HG03025 (cell line): ENCODE results near the gene PPP1R8.
"Not testable (repeated sequence)": the region's sequence is repeated elsewhere in the genome, so short reads cannot be mapped to it uniquely, and the experiment has no call there.

Source experiments
- ATAC-seq: cut with Tn5 transposase; IDR thresholded peaks from one replicate; pipeline ENCODE4 v1.9.1; 2021; ENCODE audit warnings: mild to moderate bottlenecking, moderate library complexity; ENCODE audit not compliant: unreplicated experiment, low FRiP score

PPP1R8 gene

DNA sequence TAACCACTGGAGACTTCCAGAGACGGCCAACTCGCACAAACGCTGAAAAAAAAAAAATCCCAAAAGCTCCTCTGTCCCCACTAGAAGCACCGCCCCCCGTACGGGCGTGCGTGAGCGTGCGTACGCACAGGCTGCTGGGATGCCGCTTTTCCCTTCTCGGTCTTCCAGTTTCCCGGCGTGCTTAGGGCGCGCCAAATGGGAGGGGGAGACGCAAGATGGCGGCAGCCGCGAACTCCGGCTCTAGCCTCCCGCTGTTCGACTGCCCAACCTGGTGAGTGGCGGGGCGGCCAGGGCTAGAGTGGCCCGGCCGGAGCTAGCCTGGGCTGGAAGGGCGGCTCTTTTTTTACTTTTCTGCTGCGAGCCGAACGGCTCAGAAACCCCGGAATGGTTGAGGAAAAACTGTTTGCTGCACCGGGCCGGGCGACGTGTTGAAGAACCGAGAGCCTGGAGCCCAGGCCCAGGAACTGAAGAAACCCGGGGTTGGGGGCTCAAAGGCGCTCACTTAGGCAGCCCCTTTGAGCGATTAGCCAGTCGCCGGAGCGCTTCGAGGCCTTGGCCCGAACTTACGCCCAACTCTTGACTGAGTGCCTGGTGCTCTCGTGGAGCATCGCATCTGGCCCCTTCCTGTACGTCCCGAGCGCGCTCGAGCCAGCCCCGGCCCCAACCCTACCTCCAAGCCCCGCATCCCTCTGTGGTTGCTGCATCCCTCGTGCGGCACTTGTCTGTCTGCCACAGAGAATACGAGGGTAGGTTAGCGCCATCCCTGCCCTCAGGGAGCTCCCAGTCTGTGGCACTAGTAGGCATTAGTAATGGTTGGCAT lies at the start of gene PPP1R8:
Gene PPP1R8, plus strand, starts transcription at position 162 of the 820 bp plus-strand sequence. Its CDS starts 54 bp downstream, at position 216.
- peak; percentile 82 for ATAC-seq

DNA sequence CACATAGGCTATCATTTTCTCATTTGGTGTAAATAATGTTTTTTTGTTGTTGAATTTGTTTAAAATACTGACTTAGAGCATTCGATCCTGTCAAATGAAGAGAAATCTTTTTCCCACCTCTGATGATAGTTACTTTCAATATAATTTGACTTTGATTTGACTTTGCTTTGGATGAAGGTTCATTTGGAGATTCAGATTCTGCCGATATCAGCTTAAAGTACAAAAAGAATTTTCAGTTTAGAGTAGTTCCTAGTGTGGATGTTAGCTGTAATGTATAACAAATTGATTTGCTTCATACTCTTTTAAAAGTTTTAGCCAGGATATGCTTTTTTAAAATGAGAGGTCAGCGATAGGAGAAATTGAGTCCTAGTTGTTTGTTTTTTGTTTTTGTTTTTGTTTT lies 47.6 kb upstream of the PPP1R8 start:
- ATAC-seq: no peak

DNA sequence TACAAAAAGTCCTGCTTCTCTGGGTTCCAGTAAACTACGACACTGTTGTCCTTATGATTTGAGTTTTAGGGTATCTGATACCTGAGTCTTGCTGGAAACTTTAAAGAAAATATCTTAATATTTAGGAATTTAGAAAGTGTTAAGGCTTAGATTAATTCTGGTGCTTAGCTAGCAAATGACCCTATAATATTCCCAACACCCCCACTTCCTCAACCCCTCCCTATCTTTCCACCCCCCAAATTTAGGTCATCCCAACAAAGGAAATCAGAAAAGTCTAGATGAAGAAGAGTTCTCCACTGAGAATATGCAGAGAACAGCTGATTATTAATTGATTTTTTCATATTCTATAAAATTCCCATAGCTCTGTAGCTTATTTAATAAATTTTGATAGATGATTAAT lies 45.9 kb upstream of the PPP1R8 start:
- ATAC-seq: no peak

DNA sequence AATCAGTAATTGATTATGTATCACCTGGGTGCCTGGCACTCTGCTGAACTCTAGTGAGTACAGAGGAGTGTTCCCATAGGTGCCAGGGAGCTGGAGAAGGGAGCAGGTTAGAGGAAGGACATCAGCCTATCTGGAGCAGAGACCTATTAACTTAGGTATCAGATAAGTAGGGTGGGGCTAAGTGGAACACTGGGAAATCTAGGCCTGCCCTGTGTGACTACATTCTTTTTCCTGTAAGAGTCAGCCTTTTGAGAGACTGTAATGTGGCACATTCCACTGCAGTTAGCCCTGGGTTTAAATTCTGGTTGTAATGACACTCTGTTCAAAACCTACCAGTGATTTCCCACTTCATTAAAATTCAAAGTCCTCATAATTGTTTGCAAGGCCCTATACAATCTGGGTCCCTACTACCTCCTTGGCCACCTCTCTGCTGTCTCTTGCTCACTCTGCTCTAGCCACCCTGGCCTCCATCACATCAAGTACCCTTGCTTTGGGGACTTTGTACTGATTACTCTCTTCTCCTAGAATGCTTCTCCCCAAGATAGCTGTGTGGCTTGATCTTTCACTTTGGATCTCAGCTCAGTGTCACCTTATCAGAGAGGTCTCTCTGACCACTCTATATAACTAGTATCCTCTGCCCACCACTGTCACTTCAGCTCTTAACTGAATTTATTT lies 44.7 kb upstream of the PPP1R8 start:
- no peak for ATAC-seq

DNA sequence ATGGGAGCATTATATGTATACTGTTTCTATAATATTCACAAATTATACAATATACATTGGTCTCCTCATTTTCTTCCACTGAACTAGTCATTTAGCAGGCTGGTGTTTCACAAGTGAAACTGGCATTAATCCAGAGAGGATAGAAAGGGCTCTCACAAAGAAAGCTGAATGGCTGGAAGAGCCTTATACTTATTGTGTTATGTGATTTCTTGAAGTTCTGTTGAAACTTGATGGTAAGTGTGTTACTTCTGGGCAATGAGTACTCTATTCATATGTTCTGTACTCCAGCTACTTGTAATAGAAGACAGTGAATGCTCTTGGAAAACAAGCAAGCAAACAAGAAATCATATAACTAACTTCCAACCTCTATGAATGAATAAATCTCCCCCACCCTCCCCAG lies 42.7 kb upstream of the PPP1R8 start:
- no peak for ATAC-seq

DNA sequence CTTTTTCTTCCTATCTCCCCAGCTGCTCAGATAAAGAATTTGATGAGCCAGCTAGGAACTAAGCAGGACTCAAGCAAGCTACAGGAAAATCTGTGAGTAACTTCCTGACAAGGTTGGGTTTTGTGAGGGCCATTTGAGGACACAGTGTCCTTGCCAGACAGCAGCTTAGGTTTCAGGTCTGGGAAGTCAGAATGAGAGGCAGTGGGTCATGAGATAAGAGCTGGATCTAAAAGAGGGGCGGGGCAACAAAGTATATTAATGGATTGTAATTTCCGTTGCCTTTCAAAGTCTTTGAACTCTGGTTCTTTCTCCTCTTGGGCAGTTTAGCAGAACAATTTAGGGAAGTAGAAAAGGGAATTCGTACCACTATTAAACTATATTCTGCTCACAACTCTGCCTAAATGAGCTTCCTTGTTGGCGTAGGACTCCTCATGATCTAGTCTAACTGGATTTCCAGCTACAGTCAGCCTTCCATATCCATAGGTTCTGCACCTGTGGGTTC lies 41.0 kb upstream of the PPP1R8 start:
- no peak for ATAC-seq

DNA sequence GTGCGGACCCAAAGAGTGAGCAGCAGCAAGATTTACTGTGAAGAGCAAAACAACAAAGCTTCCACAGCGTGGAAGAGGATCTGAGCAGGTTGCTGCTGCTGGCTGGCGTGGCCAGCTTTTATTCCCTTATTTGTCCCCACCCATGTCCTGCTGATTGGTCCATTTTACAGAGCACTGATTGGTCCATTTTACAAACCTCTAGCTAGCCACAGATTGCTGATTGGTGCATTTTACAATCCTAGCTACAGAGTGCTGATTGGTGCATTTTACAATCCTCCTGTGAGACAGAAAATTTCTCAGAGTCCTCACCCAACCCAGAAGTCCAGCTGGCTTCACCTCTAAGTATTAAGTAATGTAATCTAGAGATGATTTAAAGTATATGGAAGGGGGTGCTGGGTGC lies 40.3 kb upstream of the PPP1R8 start:
- not testable (repeated sequence) for ATAC-seq

DNA sequence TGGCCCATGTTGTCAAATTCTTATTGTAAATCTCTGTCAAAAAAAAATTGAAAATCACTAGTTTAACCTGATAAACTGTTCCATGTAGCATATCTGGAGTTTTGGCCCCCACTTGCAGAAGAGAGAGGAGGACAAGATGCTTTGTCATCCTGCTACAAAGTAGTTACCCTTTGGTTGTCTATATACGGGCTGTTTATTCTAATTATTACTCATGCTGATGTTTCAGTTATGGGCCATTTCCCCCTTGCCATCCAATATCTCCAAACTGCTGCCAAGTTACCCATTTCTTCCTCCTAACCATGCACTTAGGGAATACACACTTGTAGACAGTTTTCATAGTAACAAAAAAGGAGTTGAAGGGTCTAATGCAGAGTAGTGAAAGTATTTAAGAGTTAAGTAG lies 35.0 kb upstream of the PPP1R8 start:
- no peak for ATAC-seq

DNA sequence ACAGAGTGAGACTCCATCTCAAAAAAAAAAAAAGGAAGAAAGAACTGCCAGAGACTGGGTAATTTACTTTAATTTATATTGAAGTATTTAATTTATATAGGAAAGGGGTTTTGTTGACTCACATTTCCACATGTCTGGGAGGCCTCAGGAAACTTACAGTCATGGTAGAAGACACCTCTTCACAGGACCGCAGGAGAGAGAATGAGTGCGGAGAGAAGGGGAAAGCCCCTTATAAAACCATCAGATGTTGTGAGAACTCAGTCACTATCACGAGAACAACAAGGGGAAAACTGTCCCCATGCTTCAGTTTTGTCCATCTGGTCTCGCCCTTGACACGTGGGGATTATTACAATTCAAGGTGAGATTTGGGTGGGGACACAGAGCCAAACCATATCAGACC lies 25.8 kb upstream of the PPP1R8 start:
- no peak for ATAC-seq

DNA sequence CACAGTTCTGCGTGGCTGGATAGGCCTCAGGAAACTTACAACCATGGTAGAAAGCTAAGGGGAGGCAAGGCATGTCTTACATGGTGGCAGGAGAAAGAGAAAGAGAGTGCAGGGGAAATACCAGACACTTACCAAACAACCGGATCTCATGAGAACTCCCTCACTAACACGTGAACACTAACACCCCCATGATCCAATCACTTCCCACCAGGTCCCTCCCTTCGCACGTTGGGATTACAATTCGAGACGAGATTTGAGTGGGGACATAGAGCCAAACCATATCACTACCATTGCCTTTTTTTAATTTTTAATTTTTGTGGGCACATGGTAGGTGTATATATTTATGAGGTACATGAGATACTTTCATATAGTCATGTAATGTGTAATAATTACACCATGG lies 23.8 kb upstream of the PPP1R8 start:
- ATAC-seq: no peak

DNA sequence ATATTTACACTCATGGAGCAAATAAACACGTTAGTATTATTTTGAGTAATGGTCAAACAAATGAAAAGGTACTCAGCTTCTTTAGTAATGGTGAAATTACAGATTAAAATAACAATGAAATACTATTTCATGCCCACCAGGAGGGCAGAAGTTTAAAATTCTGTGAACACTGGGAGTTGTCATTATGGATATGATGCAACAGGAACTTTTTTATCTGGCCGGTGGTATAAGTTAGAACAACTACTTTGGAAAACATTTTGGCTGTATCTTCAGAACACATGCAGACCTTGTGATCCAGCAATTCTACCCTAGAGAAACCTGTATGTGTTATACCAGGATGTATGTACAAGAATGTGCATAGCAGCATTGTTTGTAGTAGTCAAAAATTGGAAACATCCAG lies 23.2 kb upstream of the PPP1R8 start:
- no peak for ATAC-seq

DNA sequence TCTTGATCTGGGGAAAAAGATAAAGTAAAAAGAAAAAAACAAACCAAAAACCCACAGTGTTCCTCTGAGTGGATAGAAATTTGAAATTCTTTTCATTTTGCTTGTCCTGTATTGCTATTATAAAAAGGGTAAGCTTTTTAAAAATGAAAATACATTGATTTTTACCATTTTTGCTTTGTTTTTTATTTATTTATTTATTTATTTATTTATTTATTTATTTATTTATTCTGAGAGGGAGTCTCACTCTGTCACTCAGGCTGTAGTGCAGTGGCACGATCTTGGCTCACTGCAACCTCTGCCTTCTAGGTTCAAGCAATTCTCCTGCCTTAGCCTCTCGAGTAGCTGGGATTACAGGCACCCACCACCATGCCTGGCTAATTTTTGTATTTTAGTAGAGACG lies 22.5 kb upstream of the PPP1R8 start:
- not testable (repeated sequence) for ATAC-seq

DNA sequence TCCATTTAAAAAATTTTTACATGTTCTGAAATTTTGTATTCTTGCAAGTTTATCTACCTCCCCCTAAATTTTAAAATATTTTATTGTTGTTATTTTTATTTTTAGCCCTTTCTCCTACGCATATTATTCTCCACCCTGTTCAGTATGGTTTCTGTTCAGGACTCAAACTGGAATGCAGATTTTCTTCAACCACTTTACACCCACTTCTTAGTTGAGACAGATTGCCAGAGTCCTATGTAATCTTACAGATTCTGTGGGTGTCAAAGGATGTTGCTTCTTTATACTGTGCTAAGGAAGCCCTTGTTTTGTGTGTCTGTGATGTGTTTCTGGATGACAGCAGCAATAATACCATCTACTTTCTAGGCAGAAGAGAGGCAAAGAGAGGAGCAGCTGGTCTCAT lies 20.7 kb upstream of the PPP1R8 start:
- no peak for ATAC-seq

DNA sequence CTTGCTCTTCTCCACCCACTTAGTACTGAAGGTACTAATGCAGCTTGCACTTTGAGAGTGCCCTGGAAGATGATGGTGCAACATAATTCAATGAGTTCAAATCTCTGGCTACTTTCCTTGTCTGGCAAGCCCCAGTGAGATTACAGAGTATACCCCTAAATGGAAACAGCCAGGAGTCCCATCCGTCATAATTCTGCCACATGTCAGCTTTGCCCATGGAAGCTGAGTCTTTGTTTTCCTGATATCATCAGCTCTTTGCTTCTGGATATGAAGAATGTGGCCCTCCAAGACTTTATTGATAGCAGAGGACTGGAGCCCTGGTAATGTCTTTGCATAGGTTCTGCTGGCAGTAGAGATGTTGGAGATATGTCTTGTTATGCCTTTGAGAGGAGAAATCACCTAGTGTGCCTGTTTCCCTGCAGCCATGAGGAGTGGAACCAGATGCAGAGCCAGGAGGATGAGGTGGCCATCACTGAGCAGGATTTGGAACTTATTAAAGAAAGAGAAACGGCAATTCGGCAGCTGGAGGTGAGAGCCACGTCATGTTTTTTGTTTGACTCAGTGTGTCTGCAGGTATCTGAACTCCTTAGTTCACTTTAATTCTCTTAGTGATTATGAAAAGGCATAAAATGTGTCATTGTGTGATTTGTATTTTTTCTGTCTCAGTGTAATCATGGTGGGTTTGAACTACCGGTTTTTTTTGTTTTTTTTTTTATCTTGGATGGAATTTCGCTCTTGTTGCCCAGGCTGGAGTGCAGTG lies 18.7 kb upstream of the PPP1R8 start:
- ATAC-seq: no peak

DNA sequence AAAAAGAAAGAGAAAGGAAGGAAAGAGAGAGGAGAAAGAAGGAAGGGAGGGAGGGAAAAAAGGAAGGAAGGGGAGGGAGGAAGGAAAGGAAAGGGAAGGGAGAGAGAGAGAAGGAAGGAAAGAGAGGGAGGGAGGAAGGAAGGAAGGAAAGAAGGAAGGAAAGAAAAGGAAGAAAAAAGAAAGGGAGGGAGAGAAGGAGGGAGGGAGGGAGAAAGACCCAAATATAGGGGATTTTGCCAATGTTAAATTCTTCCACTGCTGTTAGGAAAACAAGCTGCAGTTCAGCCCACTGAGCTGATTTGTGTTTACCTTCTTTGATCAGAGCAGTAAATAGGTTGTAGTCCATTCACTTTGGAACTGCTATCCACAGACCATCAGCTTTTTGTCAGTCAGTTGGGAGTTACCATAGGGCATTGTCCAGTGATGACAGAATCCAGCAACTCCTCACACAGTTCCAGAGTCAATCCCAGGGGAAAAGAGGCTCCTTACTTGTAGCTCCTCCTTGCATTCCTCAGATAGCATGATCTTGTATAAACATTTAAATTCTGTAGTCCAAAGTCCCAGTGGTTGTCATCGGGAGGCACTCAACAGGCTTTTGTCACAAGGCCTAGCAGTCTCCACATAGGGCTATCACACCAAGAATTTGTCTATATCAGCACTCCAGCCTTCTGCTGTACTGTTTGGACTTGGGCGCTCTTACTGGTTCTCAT lies 13.5 kb upstream of the PPP1R8 start:
- ATAC-seq: no peak

DNA sequence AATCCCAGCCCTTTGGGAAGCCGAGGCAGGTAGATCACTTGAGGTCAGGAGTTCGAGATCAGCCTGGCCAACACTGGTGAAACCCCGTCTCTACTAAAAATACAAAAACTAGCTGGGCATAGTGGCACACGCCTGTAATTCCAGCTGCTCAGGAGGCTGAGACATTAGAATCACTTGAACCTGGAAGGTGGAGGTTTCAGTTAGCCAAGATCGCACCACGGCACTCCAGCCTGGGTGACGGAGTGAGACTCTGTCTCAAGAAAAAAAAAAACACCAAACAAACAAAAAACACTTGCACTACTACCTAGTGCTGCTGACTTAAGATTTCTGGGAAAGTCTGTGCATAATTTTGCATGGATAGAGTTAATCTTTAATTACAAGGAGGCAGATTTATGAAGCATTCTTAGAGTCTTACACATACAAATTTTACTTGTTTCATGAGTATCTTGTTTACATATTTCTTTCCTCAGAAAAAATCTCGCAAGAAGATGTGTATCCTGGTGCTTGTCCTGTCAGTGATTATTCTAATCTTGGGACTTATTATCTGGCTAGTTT lies 8.7 kb upstream of the PPP1R8 start:
- ATAC-seq: no peak

DNA sequence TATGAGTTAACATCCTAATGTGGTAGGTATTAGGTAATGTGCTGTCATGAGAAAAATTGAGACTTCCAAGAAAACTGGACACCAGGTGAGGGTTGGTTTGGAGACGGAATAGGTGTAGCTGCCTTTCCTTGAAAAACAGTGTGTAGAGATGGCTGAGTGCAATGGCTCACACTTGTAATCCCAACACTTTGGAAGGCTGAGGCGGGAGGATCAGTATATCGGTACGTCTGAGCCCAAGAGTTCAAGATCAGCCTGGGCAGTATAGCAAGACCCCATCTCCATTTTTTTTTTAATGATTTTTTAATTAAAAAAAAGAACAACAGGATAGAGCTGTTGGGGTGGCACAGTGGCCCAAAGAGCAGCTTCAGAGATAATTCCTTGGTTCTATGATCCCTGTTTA lies 6.8 kb upstream of the PPP1R8 start:
- no peak for ATAC-seq

DNA sequence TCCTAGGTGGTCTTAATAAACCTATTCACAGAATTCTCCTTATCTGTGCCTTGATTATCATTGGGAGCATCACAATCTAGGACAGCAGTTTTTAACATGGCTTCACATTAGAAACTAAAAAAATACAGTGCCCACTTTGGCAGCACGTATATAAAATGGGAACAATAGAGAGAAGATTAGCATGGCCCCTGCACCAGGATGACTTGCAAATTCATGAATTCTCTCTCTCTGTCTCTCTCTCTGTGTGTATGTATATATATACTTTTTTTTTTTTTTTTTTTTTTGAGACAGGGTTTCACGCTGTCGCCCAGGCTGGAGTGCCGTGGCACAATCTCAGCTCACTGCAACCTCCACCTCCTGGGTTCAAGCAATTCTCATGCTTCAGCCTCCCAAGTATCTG lies 6.2 kb upstream of the PPP1R8 start:
- ATAC-seq: no peak

DNA sequence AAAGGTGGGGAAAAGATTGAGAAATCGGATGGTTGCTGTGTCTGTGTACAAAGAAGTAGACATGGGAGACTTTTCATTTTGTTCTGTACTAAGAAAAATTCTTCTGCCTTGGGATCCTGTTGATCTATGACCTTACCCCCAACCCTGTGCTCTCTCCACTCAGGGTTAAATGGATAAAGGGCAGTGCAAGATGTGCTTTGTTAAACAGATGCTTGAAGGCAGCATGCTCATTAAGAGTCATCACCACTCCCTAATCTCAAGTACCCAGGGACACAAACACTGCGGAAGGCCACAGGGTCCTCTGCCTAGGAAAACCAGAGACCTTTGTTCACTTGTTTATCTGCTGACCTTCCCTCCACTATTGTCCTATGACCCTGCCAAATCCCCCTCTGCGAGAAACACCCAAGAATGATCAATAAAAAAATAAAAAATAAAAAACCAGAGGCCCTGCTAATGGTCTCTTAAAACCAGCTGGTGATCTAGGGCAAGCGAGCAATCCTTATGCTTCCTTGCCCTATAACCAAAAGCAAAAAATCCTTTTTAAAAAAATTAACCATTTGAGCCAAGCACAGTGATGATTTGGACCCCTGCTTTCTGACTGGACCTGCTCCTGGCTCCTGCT lies 1.1 kb upstream of the PPP1R8 start:
- ATAC-seq: not testable (repeated sequence)
